Measurements from ENCODE around the gene SLC16A12. TPM values are rescaled to one million over a fixed set of nuclear protein-coding genes. Genes with fewer than 3 reads are reported as not detected.
A peak's percentile ranks its signal among the peaks of the same experiment; 100 is the strongest.

The SLC16A12 gene
- total RNA-seq, 4 donors from 2014 or later = 0.97 to 3.1 (median 1.4) TPM

- Histone ChIP-seq H3K36me3 (no peaks in the 10 kb centered on the region), H3K9me3 (no peaks in the 10 kb centered on the region)
- TF ChIP-seq CTCF (IDR thresholded peaks at IDR 0.05 in 4 of 5, conservative IDR thresholded peaks at IDR 0.05 in 1 of 5) = no peak
Observed at GRCh38 chr10:89427629-89428028, 107.8 kb downstream of the SLC16A12 start.

DNA sequence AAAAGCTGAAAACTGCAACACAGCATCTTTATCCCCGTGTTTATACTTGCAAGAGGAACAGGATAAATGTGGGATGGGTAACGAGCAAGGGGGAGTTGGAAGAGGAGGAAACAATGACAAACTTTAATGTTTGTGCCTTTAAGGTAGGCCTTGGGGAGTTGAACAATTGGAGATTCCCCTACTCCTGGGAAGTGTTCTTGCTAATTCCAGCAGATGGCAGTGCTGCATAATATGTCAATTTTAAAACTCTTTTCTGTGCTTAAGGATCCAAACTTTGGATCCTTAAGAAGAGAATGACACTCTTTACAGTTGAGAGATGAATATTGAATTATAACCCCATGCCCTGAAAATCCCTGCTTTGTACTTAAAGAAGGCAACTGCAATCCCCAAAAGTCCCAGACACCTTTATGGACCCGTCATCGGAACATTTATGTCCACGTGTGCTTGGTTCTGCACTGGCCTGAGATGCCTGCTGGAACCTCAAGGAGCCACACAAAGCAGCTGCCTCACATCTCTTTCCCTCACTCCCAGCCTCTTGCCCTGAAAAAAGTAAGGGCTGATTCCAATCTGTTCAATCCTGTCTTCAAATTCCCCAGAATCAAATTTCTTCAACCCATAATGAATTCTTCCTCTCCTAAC is 109.0 kb downstream of the SLC16A12 start:
- H3K4me3 ChIP-seq = no peak overlapping the region
- in situ Hi-C loops (cut with MboI; ENCODE audit: low sequenced_read_pairs in 4 of 4) (loop anchor here (5.0 to 25.0 kb wide), 4 partner anchors 136 to 286 kb away; partner anchors contain the start of gene KIF20B (in 4 of the 4)), intact Hi-C loops (cut with DNase I; ENCODE audit: low total_unique reads) (loop anchor here (1.0 to 5.0 kb wide), 3 partner anchors 51 to 275 kb away; partner anchors contain the start of gene KIF20B)
- peaks cover 7 to 29% of the 10 kb centered on the region in 2 donors for H3K4me1 ChIP-seq
- no peak for DNase-seq
- TF ChIP-seq CTCF (IDR thresholded peaks at IDR 0.05 in 4 of 5, conservative IDR thresholded peaks at IDR 0.05 in 1 of 5) (peak; percentile 75 to 87 (median 83)), POLR2A (IDR thresholded peaks at IDR 0.05) (no peak)
- no peak overlapping the region for H3K27ac ChIP-seq
- no peaks in the 10 kb centered on the region for H3K9me3 ChIP-seq
- ATAC-seq = peak; percentile 83 to 87
- H3K27me3 ChIP-seq = no peaks in the 10 kb centered on the region
- no peaks in the 10 kb centered on the region for H3K36me3 ChIP-seq

More at GRCh38 chr10:89427629-89428028, 107.8 kb downstream of the SLC16A12 start:
- H3K4me3 ChIP-seq = no peak overlapping the region
- DNase-seq (no peak), ATAC-seq (no peak)
- intact Hi-C loops (cut with DNase I; ENCODE audit: low total_unique reads) = loop anchor here (5.0 kb wide), 1 partner anchor 50 kb away; no protein-coding TSS in a partner anchor
- no peak overlapping the region for H3K27ac ChIP-seq
- peaks cover 7 to 38% of the 10 kb centered on the region in 2 donors for H3K4me1 ChIP-seq
- in situ Hi-C loops (cut with MboI; ENCODE audit: low sequenced_read_pairs in 4 of 4) = loop anchor here (5.0 to 25.0 kb wide), 4 partner anchors 135 to 285 kb away; partner anchors contain the start of gene KIF20B (in 4 of the 4)
- H3K27me3 ChIP-seq = no peaks in the 10 kb centered on the region

- in situ Hi-C loops (cut with MboI; ENCODE audit: low sequenced_read_pairs in 4 of 4) = loop anchor here (5.0 to 25.0 kb wide), 4 partner anchors 137 to 287 kb away; partner anchors contain the start of gene KIF20B (in 4 of the 4)
Observed at GRCh38 chr10:89425000-89425399, 110.4 kb downstream of the SLC16A12 start.

DNA sequence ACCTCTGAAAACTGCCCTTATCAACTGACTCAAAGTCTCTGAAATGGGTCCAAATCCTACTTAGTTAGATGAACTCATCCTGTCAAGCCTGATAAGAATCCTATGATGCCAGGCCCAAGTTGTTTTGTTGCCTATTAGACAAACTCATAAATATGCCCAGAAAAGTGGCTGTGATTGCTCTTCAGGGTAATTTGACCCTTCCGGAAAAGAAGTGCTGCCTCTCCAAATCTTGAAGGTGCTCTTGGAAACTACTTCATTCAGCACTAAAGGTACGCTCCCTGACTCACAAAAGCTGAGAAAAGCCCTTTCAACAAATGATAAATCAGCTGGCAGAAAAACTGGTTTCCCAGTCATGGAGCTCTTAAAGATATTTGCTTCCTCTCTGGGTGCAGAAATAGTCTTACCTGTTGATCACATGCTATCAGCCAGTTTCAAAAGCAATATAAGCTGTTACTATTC is 114.3 kb downstream of the SLC16A12 start:
- ATAC-seq (no peak), DNase-seq (no peak)
- Histone ChIP-seq H3K36me3 (no peaks in the 10 kb centered on the region), H3K4me3 (no peak overlapping the region), H3K9me3 (no peaks in the 10 kb centered on the region), H3K27me3 (no peaks in the 10 kb centered on the region), H3K27ac (no peak overlapping the region), H3K4me1 (peaks cover 1 to 14% of the 10 kb centered on the region in 2 donors)
- TF ChIP-seq POLR2A (IDR thresholded peaks at IDR 0.05) = no peak
- no peak for TF ChIP-seq CTCF (IDR thresholded peaks at IDR 0.05 in 4 of 5, conservative IDR thresholded peaks at IDR 0.05 in 1 of 5)
- intact Hi-C loops (cut with DNase I; ENCODE audit: low total_unique reads) (no loop called here), in situ Hi-C loops (cut with MboI; ENCODE audit: low sequenced_read_pairs in 4 of 4) (loop anchor here in 2 of 4 donors (10.0 kb wide), 1 partner anchor 284 kb away; the partner anchor contains the start of gene KIF20B (in 2 of the 2))

More at GRCh38 chr10:89425000-89425399, 110.4 kb downstream of the SLC16A12 start:
- no peak for ATAC-seq
- no peak overlapping the region for H3K27ac ChIP-seq
- no peaks in the 10 kb centered on the region for H3K27me3 ChIP-seq
- no peaks in the 10 kb centered on the region for H3K9me3 ChIP-seq
- H3K4me3 ChIP-seq = no peak overlapping the region
- H3K4me1 ChIP-seq = peaks cover 7 to 29% of the 10 kb centered on the region in 2 donors
- TF ChIP-seq CTCF (IDR thresholded peaks at IDR 0.05 in 4 of 5, conservative IDR thresholded peaks at IDR 0.05 in 1 of 5) = no peak
- no peak for TF ChIP-seq POLR2A (IDR thresholded peaks at IDR 0.05)
- no peaks in the 10 kb centered on the region for H3K36me3 ChIP-seq
- intact Hi-C loops (cut with DNase I; ENCODE audit: low total_unique reads) = loop anchor here (5.0 kb wide), 1 partner anchor 52 kb away; no protein-coding TSS in a partner anchor
- no peak for DNase-seq
